ENCODE results near the gene ZSWIM4. TPM values are rescaled to one million over a fixed set of nuclear protein-coding genes. Genes with fewer than 3 reads are reported as not detected.

The ZSWIM4 gene
- total RNA-seq, 6 experiments from 2014 or later = 5.0 to 6.0 (median 5.2) TPM

- H3K36me3 Mint-ChIP-seq (ENCODE audit: low read depth) = no peaks in the 10 kb centered on the region
- no peak overlapping the region for H3K4me3 Mint-ChIP-seq
- peaks cover 23% of the 10 kb centered on the region for H3K4me1 Mint-ChIP-seq (ENCODE audit: low read depth)
- H3K9me3 Mint-ChIP-seq = no peaks in the 10 kb centered on the region
- TF ChIP-seq CTCF (IDR thresholded peaks at IDR 0.05) = no peak
- no peak overlapping the region for H3K27ac Mint-ChIP-seq
- no peaks in the 10 kb centered on the region; the same call in 1 of the 2 replicates for H3K27me3 Mint-ChIP-seq (ENCODE audit: insufficient read depth)
- no peak for DNase-seq
Observed at GRCh38 chr19:13869281-13869680, 74.0 kb downstream of the ZSWIM4 start.

GRCh38 chr19:13870873-13871272 lies 75.6 kb downstream of the ZSWIM4 start:
- DNase-seq = no peak
- Mint-ChIP-seq H3K9me3 (no peaks in the 10 kb centered on the region), H3K4me3 (no peak overlapping the region), H3K4me1 (ENCODE audit: low read depth) (peaks cover 20% of the 10 kb centered on the region), H3K36me3 (ENCODE audit: low read depth) (no peaks in the 10 kb centered on the region), H3K27me3 (ENCODE audit: insufficient read depth) (no peaks in the 10 kb centered on the region; the same call in 1 of the 2 replicates), H3K27ac (no peak overlapping the region)
- TF ChIP-seq CTCF (IDR thresholded peaks at IDR 0.05) = no peak

- no peak for TF ChIP-seq CTCF (IDR thresholded peaks at IDR 0.05)
- Mint-ChIP-seq H3K36me3 (ENCODE audit: low read depth) (no peaks in the 10 kb centered on the region), H3K4me1 (ENCODE audit: low read depth) (peaks cover 11% of the 10 kb centered on the region), H3K27ac (no peak overlapping the region), H3K4me3 (no peak overlapping the region), H3K27me3 (ENCODE audit: insufficient read depth) (no peaks in the 10 kb centered on the region; the same call in 1 of the 2 replicates), H3K9me3 (no peaks in the 10 kb centered on the region)
- no peak for DNase-seq
Observed at GRCh38 chr19:13872339-13872694, 77.1 kb downstream of the ZSWIM4 start.

- peak overlapping the region; percentile 66 for H3K4me3 Mint-ChIP-seq
- no peaks in the 10 kb centered on the region for H3K36me3 Mint-ChIP-seq (ENCODE audit: low read depth)
- no peaks in the 10 kb centered on the region; the same call in 1 of the 2 replicates for H3K27me3 Mint-ChIP-seq (ENCODE audit: insufficient read depth)
- H3K4me1 Mint-ChIP-seq (ENCODE audit: low read depth) = peaks cover 11% of the 10 kb centered on the region
- no peak for DNase-seq
- no peaks in the 10 kb centered on the region for H3K9me3 Mint-ChIP-seq
- peak; percentile 17; the same call in 1 of the 2 replicates for TF ChIP-seq CTCF (IDR thresholded peaks at IDR 0.05)
- H3K27ac Mint-ChIP-seq = no peak overlapping the region
Observed at GRCh38 chr19:13872695-13873389, 77.6 kb downstream of the ZSWIM4 start.

- H3K27me3 Mint-ChIP-seq (ENCODE audit: insufficient read depth) = no peaks in the 10 kb centered on the region; the same call in 1 of the 2 replicates
- no peaks in the 10 kb centered on the region for H3K36me3 Mint-ChIP-seq (ENCODE audit: low read depth)
- no peak overlapping the region; the same call in 1 of the 2 replicates for H3K4me3 Mint-ChIP-seq
- DNase-seq = no peak
- no peak for TF ChIP-seq CTCF (IDR thresholded peaks at IDR 0.05)
- no peaks in the 10 kb centered on the region for H3K9me3 Mint-ChIP-seq
- H3K27ac Mint-ChIP-seq = no peak overlapping the region
- peaks cover 11% of the 10 kb centered on the region for H3K4me1 Mint-ChIP-seq (ENCODE audit: low read depth)
Observed at GRCh38 chr19:13873834-13874515, 78.7 kb downstream of the ZSWIM4 start.

Data from HFFc6 (cell line).